Large intestine (tissue), 3 donors: ENCODE measurements around the gene METTL24. TPM values are rescaled to one million over a fixed set of nuclear protein-coding genes. Genes with fewer than 3 reads are reported as not detected.

Experiments
- DNase-seq, 2 donors: peaks; one replicate each; pipeline versions ENCODE4 v3.0.0 to v3.0.0-alpha.2; 2013
- H3K27ac ChIP-seq: one replicate; pipeline ENCODE4 v1.5.1; 2013; ENCODE audit warnings: low read length
- H3K27me3 ChIP-seq: 2 replicates; pipeline ENCODE4 v1.6.1; 2013; ENCODE audit warnings: low read length; ENCODE audit not compliant: control insufficient read depth, insufficient read depth
- H3K36me3 ChIP-seq: 2 replicates; pipeline ENCODE4 v1.6.1; 2013; ENCODE audit warnings: low read length; ENCODE audit not compliant: control insufficient read depth, insufficient read depth
- H3K4me1 ChIP-seq: one replicate; pipeline ENCODE4 v1.6.1; 2013; ENCODE audit warnings: low read length; ENCODE audit not compliant: control insufficient read depth, insufficient read depth
- H3K4me3 ChIP-seq: one replicate; pipeline ENCODE4 v1.5.1; 2013; ENCODE audit warnings: low read length
- H3K9me3 ChIP-seq: one replicate; pipeline ENCODE4 v1.6.1; 2013; ENCODE audit warnings: mild to moderate bottlenecking, low read depth, low read length, moderate library complexity; ENCODE audit not compliant: control insufficient read depth
- WGBS: methylation state at CpG from one replicate; pipeline ENCODE4 v1.1.5; 2013; ENCODE audit warnings: low lambda C conversion rate; ENCODE audit not compliant: insufficient coverage; 5-methylcytosine and 5-hydroxymethylcytosine counted together
- polyA plus RNA-seq: library from polyadenylated mRNA; unstranded; fragments of 120-200 nt; gene quantifications from one replicate; pipeline ENCODE4 v1.2.1, GENCODE V29; 2013

METTL24 gene
- polyA plus RNA-seq, 1 donor: 3.4 TPM

- peak overlapping the region; percentile 17 for H3K27ac ChIP-seq
- peaks cover 12% of the 10 kb centered on the region for H3K27me3 ChIP-seq
- H3K4me3 ChIP-seq: no peak overlapping the region
- no peaks in the 10 kb centered on the region for H3K9me3 ChIP-seq
- no peaks in the 10 kb centered on the region for H3K36me3 ChIP-seq
- DNase-seq: no peak
- peaks cover 26% of the 10 kb centered on the region for H3K4me1 ChIP-seq
- WGBS: no CpG with 5 or more reads among the region's 2 CpGs
These were observed 31.5 kb downstream of the METTL24 start for GRCh38 chr6:110326609-110327008.

DNA sequence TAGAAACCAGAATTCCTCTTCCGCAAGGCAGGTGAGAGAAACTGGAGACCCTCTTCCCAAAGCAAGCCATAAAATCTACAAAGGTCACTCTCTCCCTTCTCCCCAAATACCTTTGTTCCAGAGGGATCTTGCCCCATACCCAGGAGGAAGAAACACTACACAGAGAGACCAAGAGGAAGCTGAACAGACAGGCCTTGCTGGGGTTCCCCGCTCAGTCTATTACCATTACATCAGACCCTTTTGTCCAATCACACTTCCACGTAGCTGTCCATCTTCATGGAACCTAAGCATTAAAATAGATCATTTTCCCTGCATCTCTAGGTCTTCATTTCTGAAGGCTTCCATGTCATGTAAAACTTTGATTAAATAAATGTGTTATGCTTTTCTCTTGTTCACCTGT, 32.1 kb downstream of the METTL24 start:
- no peak for DNase-seq
- H3K4me3 ChIP-seq: no peak overlapping the region
- peaks cover 12% of the 10 kb centered on the region for H3K27me3 ChIP-seq
- no peaks in the 10 kb centered on the region for H3K9me3 ChIP-seq
- H3K4me1 ChIP-seq: peaks cover 26% of the 10 kb centered on the region
- WGBS: 100% methylated on average over 1 of the region's 3 CpGs
- peak overlapping the region; percentile 35 for H3K27ac ChIP-seq
- no peaks in the 10 kb centered on the region for H3K36me3 ChIP-seq

GRCh38 chr6:110325197-110325596, 33.0 kb downstream of the METTL24 start:
- H3K36me3 ChIP-seq: no peaks in the 10 kb centered on the region
- peak overlapping the region; percentile 35 for H3K27ac ChIP-seq
- H3K9me3 ChIP-seq: no peaks in the 10 kb centered on the region
- peak; percentile 29 to 60 for DNase-seq
- H3K4me3 ChIP-seq: no peak overlapping the region
- H3K4me1 ChIP-seq: peaks cover 23% of the 10 kb centered on the region
- peaks cover 8% of the 10 kb centered on the region for H3K27me3 ChIP-seq

DNA sequence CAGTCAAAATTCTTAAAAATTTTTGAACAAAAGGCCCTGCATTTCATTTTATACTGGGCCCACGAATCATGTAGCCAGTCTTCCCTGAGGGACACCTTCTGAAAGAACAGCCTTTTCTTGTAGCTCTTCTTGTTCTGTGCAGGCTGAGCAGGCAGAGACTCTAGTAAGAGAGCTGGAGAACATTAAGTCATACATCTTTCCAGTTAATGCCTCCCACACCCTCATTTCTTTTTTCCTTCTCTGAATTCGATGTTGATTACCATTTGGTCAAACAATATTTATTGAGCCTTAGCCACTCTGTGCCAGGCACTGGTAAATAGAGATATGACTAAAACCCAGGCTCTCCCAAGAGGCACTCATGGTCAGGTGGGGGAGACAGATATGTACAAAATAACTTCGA, 33.6 kb downstream of the METTL24 start:
- no peak for DNase-seq
- H3K4me3 ChIP-seq: no peak overlapping the region
- peaks cover 16% of the 10 kb centered on the region for H3K4me1 ChIP-seq
- H3K27ac ChIP-seq: peak overlapping the region; percentile 34
- peaks cover 11% of the 10 kb centered on the region for H3K27me3 ChIP-seq
- no peaks in the 10 kb centered on the region for H3K36me3 ChIP-seq
- no peaks in the 10 kb centered on the region for H3K9me3 ChIP-seq
- 67% methylated on average over 1 of the region's 3 CpGs for WGBS

DNA sequence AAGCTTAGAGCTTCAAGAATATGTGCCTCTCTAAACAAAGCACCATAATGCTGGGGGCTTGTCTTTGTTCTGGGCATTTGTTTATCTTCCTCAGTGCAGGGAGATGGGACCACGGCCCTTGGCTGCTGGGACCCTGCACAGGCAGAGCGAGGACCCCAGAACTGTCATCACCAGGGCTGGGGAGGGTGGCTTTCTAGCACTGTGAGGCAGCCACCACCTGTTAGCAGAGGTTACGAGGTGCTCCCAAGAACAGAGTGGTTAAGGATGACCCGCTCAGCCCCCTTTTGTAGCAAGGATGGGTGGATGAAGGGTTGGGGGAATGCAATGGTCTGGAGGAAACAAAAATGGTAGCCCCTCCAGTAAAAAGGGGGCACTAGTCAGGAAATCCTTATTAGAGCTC, 34.9 kb downstream of the METTL24 start:
- Histone ChIP-seq H3K4me3 (no peak overlapping the region), H3K36me3 (no peaks in the 10 kb centered on the region), H3K27ac (no peak overlapping the region), H3K9me3 (no peaks in the 10 kb centered on the region), H3K4me1 (peaks cover 16% of the 10 kb centered on the region), H3K27me3 (peaks cover 14% of the 10 kb centered on the region)
- no CpG with 5 or more reads among the region's 4 CpGs for WGBS
- no peak for DNase-seq

- no peaks in the 10 kb centered on the region for H3K36me3 ChIP-seq
- H3K9me3 ChIP-seq: no peaks in the 10 kb centered on the region
- no CpG with 5 or more reads among the region's 4 CpGs for WGBS
- no peak overlapping the region for H3K27ac ChIP-seq
- peaks cover 16% of the 10 kb centered on the region for H3K4me1 ChIP-seq
- no peak for DNase-seq
- H3K27me3 ChIP-seq: peaks cover 18% of the 10 kb centered on the region
- no peak overlapping the region for H3K4me3 ChIP-seq
These were observed 35.3 kb downstream of the METTL24 start for GRCh38 chr6:110322874-110323242.

DNA sequence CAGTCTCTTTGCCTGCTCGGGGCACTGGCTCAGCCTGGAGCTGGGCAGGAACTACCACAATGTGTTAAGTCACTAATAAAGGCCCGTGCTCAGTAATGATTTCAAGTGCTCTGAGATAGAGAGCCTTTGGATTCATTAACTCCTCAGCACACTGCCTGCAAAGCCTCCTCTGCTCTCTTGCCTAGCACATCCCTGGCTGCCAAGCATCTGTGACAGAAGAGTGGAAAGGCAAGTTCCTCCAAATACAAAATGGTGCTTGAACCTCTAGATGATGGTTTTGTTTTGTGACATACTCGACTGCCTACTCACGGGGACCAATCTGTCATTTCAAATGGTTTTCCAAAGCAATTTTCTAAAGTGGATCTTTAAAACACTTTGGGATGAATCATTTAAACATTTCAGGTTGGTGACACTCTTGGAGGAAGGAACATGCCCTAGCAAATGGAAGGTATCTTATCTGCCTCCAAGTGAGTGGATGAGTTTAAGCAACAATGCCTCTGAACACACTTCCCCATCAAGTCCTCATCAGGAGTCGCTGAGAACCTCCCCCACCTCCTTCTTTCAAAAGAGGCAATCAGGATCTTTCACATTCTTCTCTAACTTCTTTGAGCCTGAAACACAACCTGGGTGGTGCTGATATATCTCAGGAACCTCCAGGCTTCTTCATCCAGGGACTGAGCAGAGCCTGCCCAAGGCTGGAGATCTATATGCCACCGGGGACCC, 35.8 kb downstream of the METTL24 start:
- Histone ChIP-seq H3K4me1 (peaks cover 16% of the 10 kb centered on the region), H3K36me3 (no peaks in the 10 kb centered on the region), H3K27ac (no peak overlapping the region), H3K9me3 (no peaks in the 10 kb centered on the region), H3K4me3 (no peak overlapping the region), H3K27me3 (peaks cover 22% of the 10 kb centered on the region)
- WGBS: 80% methylated on average over 1 of the region's 6 CpGs
- DNase-seq: no peak

DNA sequence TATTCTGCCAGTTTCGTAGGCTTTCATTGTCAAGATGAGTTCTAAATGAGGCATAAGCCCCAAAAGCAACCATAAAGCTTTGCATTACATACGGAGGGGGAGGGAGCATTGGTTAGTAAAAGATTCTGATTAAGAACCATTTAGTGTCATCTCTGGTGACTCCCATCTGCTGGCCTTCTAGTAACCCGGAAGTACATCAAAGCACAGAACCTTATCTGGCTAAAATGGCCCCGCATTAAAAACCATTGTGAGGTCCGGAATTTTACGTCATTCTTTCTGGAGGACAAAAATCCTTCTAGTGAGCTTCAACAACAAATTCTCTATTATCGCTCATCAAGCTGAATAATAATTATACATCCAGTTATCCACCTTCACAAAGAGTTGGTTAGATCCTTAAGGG, 37.8 kb downstream of the METTL24 start:
- peaks cover 11% of the 10 kb centered on the region for H3K4me1 ChIP-seq
- H3K9me3 ChIP-seq: no peaks in the 10 kb centered on the region
- no peak overlapping the region for H3K27ac ChIP-seq
- no peaks in the 10 kb centered on the region for H3K36me3 ChIP-seq
- WGBS: 100% methylated on average over 1 of the region's 7 CpGs
- H3K27me3 ChIP-seq: peaks cover 25% of the 10 kb centered on the region
- H3K4me3 ChIP-seq: no peak overlapping the region
- no peak for DNase-seq

DNA sequence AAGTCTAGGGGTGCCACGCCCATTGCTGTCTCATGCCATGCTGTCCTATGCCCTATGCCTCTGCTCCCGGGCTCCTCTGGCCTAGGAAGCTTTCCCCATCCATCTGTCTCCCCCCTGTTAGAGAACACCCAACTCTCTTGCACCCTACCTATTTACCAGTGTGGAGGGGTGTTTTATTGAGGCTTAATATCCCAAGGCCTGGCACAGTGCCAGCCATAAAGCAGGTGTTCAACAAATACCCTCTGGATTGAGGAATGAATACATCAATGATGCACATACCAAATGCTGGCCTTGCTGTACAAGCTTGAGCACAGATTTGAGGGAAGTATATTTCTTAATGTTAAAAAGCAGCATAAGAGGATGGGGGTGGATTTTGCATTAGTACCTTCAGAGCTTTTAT, 38.3 kb downstream of the METTL24 start:
- no peak for DNase-seq
- Histone ChIP-seq H3K4me1 (peaks cover 11% of the 10 kb centered on the region), H3K36me3 (no peaks in the 10 kb centered on the region), H3K4me3 (no peak overlapping the region), H3K27ac (no peak overlapping the region), H3K9me3 (no peaks in the 10 kb centered on the region), H3K27me3 (peaks cover 27% of the 10 kb centered on the region)
- no CpG with 5 or more reads among the region's 2 CpGs for WGBS

GRCh38 chr6:110319381-110319780, 38.8 kb downstream of the METTL24 start:
- no peak overlapping the region for H3K27ac ChIP-seq
- H3K27me3 ChIP-seq: peaks cover 30% of the 10 kb centered on the region
- no peak overlapping the region for H3K4me3 ChIP-seq
- DNase-seq: no peak
- WGBS: no CpG with 5 or more reads among the region's 3 CpGs
- no peaks in the 10 kb centered on the region for H3K36me3 ChIP-seq
- H3K4me1 ChIP-seq: peaks cover 9% of the 10 kb centered on the region
- H3K9me3 ChIP-seq: no peaks in the 10 kb centered on the region

DNA sequence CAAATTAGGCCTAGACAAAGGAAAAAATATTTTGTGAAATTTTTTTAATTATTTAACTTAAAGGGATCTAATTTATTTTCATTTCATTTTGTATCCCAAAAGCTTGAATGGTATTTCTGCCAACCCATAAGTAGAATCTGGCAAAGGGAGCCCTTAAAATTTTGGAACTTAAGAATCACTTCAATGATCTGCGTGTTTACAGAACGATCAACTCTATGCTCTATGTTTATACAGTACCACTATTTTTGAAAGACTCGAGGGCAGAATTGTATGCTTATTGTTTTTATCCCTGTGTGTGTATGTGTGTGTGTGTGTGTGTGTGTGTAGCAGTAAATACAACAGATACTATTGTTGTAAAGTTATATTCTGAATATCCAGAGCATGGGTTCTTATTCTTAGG, 39.2 kb downstream of the METTL24 start:
- H3K27ac ChIP-seq: no peak overlapping the region
- H3K27me3 ChIP-seq: peaks cover 31% of the 10 kb centered on the region
- H3K4me3 ChIP-seq: no peak overlapping the region
- H3K4me1 ChIP-seq: peaks cover 7% of the 10 kb centered on the region
- H3K36me3 ChIP-seq: no peaks in the 10 kb centered on the region
- no peak for DNase-seq
- WGBS: no CpG with 5 or more reads among the region's 3 CpGs
- no peaks in the 10 kb centered on the region for H3K9me3 ChIP-seq
